ENCODE data around the gene C16orf54. TPM values are rescaled to one million over a fixed set of nuclear protein-coding genes. Genes with fewer than 3 reads are reported as not detected.
"Not testable (repeated sequence)": the region's sequence is repeated elsewhere in the genome, so short reads cannot be mapped to it uniquely, and the experiment has no call there.

C16orf54 gene
- total RNA-seq, 2 experiments from 2014 or later, result 17.3 to 19.1 TPM

DNA sequence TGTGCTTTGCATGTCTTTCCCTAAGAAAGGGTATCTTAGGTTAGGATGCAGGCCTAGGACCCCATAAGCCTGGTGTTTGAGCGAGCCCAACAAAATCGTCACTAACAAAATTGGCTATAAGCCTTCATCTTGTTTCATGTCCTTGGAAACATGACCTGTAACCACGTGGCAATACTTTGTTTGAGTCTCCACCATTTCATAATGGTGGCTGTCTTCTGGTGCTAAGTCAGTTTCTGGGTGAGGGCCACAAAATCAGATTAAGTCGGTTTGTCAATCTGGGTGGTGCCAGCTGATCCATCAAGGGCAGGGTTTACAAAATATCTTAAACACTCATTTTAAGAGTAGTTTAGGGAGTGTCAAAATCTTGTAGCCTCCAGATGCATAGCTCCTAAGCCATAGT, 33.0 kb downstream of the C16orf54 start:
- Mint-ChIP-seq H3K4me3 (no peak overlapping the region), H3K9me3 (no peaks in the 10 kb centered on the region), H3K27ac (no peak overlapping the region), H3K27me3 (no peaks in the 10 kb centered on the region), H3K4me1 (peaks cover 13% of the 10 kb centered on the region), H3K36me3 (no peaks in the 10 kb centered on the region)
- DNase-seq, result no peak

DNA sequence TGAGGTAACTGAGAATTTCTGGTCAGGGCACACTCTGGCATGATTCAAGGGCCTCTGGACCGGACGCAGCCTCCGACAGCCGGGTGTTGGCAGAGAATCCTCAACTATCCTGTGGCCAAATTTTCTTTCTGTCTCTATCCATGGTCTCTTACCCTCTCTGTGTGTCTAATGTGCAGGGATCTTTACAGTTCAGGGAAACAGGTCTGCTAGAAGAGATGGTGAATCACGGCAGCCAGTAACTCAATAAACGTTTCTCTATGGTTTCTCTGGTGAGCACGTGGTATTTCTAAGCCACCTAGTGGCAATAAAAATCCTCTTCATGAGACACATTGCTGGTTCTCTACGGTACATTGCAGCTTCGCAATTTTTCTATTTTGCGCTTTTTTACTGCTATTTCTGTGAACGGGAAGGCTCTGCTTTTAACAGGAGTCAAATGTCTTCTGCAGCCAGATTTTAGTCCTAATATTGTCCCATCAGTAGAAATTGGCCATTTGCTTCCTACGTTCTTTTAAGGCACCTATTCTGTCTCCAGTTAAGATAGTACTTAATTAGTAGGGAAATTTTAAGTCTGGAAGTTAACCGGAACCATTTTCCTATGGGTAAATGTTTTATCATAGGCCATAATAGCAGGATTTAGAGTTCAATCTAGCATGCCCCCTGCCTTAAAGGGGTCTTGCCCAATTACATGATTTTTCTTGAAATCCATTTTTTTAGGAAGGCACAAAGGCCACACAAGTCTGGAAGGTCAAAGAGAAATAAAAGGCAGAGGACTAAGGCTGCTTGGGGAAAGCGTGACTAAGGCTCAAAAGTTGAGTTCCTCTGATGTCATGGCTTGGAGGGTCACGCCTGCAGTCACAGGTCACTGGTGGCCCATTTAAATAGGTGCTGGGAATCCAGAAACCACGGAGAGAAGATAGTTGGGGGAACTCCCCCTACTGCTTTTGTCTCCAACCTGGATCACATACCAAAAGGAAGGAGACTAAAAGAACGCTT, 35.3 kb downstream of the C16orf54 start:
- no peaks in the 10 kb centered on the region for H3K27me3 Mint-ChIP-seq
- no peaks in the 10 kb centered on the region for H3K9me3 Mint-ChIP-seq
- DNase-seq, result no peak

DNA sequence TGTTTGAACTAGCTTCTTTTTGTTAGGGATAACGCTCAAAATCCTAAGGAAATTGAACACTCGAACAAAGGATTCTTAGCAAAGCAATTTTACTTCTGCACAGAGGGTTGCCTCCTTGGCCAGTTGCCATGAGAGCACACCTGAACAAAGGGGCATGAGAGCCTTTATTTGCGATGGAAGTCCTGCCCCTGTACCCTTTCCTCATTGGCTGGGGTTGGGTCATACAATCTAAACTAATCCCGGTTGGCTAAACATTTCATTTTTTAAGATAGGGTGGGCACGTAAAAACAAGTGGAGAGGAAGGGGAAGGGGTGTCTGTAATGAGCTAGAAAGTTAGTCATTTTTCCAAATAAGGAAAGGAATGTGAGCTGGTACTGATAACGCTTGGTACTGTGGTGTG, 36.1 kb downstream of the C16orf54 start:
- not testable (repeated sequence) for H3K27ac Mint-ChIP-seq

More for the DNA sequence above, 35.3 kb downstream of the C16orf54 start:
- H3K4me3 Mint-ChIP-seq, result no peak overlapping the region
- no peak overlapping the region for H3K27ac Mint-ChIP-seq
- peaks cover 13% of the 10 kb centered on the region for H3K4me1 Mint-ChIP-seq
- H3K36me3 Mint-ChIP-seq, result no peaks in the 10 kb centered on the region

DNA sequence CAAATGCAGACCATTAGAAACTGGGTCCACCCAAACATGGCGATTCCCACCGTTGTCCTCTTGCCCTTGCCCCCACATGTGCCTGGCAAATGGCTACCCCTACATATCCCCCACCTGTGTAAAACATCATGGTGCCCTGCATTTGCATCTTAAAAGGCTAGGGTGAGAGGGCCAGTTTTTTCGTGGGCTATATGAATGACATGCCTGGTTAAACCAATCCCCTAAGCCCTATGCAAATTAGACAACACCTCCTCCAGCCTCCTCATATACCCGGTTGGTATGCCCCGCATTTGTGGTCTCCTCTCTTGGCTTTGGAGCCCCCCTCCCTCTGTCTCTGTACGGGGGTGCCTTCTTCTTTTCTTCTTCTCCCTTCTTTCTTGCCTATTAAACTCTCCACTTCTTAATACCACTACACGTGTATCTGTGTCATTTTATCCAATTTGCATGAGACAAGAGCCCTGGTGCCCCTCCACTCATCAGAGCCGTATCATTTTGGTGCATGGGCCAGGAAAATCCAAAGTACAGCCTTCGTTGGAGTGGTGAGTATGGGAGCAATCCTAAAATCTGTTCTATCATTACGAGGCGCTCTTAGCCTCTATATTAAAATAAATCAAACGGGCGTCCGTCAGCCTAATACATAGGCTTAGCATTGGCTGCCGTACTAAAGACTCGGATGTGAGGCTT, 36.7 kb downstream of the C16orf54 start:
- no peak for DNase-seq
- Mint-ChIP-seq H3K36me3 (no peaks in the 10 kb centered on the region), H3K4me3 (no peak overlapping the region), H3K27ac (no peak overlapping the region), H3K9me3 (no peaks in the 10 kb centered on the region), H3K4me1 (peaks cover 13% of the 10 kb centered on the region), H3K27me3 (no peaks in the 10 kb centered on the region)

More for the DNA sequence above, 36.1 kb downstream of the C16orf54 start:
- peaks cover 13% of the 10 kb centered on the region for H3K4me1 Mint-ChIP-seq
- H3K36me3 Mint-ChIP-seq, DNase-seq, H3K4me3 Mint-ChIP-seq, H3K9me3 Mint-ChIP-seq, H3K27me3 Mint-ChIP-seq: not testable (repeated sequence)

DNA sequence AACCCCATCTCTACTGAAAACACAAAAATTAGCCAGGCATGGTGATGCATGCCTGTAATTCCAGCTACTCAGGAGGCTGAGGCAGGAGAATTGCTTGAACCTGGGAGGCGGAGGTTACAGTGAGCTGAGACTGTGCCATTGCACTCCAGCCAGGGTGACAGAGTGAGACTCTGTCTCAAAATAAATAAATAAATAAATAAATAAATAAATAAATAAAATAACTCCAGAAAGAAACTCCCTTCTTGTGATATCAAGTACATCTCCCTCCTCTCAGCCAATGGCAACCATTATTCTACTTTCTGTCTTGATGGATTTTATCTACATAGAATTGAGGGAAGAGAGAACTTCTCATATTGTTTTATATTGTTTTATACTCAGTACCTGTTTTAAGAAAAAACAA, 38.6 kb downstream of the C16orf54 start:
- H3K27me3 Mint-ChIP-seq, H3K9me3 Mint-ChIP-seq, DNase-seq, H3K4me3 Mint-ChIP-seq, H3K36me3 Mint-ChIP-seq, H3K27ac Mint-ChIP-seq: not testable (repeated sequence)
- H3K4me1 Mint-ChIP-seq, result peaks cover 22% of the 10 kb centered on the region

DNA sequence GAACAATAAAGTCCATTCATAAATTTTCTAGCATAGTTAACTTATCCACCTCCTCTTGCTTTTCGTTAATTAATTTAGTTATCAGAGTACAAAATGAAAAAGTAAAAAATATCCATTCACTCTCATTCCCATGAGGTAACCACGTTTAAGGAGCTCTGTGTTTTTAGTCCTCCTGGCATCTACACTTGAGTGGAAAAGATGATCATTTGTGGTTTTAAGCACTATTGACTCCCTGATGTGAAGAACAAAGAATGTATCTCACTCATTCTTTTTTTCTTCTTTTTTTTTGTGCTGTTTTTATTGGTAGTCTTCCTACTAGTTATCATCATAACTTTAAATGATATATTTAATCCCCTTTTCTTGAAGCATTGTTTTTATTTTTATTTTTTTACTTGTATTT, 40.8 kb downstream of the C16orf54 start:
- no peaks in the 10 kb centered on the region for H3K9me3 Mint-ChIP-seq
- peaks cover 33% of the 10 kb centered on the region for H3K4me1 Mint-ChIP-seq
- no peak overlapping the region for H3K27ac Mint-ChIP-seq
- no peak overlapping the region for H3K4me3 Mint-ChIP-seq
- H3K36me3 Mint-ChIP-seq, result no peaks in the 10 kb centered on the region
- no peak for DNase-seq
- H3K27me3 Mint-ChIP-seq, result no peaks in the 10 kb centered on the region

DNA sequence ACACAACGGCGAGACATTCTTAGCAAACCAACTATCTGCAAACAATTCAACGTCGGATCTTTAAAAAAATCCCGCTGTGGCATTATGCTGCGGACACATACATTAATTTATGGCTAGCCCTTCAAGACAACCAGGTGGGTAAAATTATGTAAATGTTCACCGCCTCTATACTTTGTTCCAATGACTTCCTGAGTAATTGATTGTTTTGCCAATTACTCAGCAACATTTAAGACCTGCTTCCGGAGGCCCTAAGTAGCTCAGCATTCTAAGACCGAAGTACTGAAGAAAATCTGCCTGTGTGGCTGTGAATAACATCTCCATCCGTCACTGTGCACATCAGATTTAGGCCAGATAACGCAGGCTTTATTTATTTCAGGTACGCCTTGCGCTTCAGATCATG, 43.5 kb downstream of the C16orf54 start:
- no peaks in the 10 kb centered on the region for H3K36me3 Mint-ChIP-seq
- DNase-seq, result no peak
- H3K27ac Mint-ChIP-seq, result peak overlapping the region; percentile 88
- H3K27me3 Mint-ChIP-seq, result no peaks in the 10 kb centered on the region
- peak overlapping the region; percentile 66 for H3K4me3 Mint-ChIP-seq
- peaks cover 29% of the 10 kb centered on the region for H3K4me1 Mint-ChIP-seq
- no peaks in the 10 kb centered on the region for H3K9me3 Mint-ChIP-seq

DNA sequence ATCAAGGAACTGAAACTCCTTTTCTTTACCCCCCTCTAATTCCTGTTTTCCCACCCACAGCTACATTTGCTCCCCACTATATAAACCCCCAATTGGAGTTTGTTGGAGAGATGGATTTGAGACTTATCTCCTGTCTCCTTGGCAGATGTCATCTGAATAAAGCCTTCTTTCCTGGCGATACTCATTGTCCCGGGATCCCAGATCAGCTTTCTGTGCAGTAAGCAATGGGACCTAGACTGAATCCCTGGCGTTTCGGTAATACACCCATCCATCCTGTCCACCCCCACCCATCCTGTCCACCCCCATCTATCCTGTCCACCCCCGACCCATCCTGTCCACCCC, 44.6 kb downstream of the C16orf54 start:
- no peaks in the 10 kb centered on the region for H3K27me3 Mint-ChIP-seq
- H3K27ac Mint-ChIP-seq, result no peak overlapping the region
- H3K9me3 Mint-ChIP-seq, result no peaks in the 10 kb centered on the region
- peaks cover 29% of the 10 kb centered on the region for H3K4me1 Mint-ChIP-seq
- no peak overlapping the region for H3K4me3 Mint-ChIP-seq
- H3K36me3 Mint-ChIP-seq, result no peaks in the 10 kb centered on the region
- DNase-seq, result no peak

DNA sequence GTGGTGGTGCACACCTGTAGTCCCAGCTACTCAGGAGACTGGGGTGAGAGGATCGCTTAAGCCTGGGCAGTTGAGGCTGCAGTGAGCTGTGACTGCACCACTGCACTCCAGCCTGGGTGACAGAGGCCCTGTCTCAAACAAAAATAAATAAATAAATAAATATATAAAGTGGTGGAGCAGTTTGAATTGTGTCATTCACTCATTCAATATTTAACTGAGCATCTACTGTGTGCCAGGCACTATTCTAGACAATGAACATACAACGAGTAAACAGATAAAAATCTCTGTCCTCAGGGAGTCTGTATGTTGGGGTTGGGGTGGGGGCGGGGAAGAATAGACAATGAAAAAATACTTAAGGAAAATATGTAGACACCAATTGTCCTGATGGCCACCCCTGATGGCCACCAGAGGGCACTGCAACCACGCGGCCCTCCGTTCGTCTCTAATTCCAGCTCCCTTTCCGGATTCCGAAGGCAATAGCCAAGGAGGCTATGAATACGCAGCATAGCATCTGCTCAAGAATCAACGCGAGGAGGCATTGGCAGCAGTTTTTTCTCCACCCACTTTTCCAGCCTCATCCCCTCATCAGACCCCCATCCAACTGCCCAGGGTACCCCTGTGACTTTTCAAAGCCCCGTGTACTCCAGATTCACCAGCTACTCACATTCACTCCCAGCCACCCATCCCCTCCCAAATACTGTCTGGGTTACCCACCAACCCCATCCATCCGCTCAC, 45.4 kb downstream of the C16orf54 start:
- H3K27me3 Mint-ChIP-seq, result no peaks in the 10 kb centered on the region
- peak overlapping the region; percentile 77 for H3K27ac Mint-ChIP-seq
- peak overlapping the region; percentile 59 for H3K4me3 Mint-ChIP-seq
- no peaks in the 10 kb centered on the region for H3K9me3 Mint-ChIP-seq
- peak; percentile 73 for DNase-seq
- H3K36me3 Mint-ChIP-seq, result no peaks in the 10 kb centered on the region
- H3K4me1 Mint-ChIP-seq, result peaks cover 29% of the 10 kb centered on the region

DNA sequence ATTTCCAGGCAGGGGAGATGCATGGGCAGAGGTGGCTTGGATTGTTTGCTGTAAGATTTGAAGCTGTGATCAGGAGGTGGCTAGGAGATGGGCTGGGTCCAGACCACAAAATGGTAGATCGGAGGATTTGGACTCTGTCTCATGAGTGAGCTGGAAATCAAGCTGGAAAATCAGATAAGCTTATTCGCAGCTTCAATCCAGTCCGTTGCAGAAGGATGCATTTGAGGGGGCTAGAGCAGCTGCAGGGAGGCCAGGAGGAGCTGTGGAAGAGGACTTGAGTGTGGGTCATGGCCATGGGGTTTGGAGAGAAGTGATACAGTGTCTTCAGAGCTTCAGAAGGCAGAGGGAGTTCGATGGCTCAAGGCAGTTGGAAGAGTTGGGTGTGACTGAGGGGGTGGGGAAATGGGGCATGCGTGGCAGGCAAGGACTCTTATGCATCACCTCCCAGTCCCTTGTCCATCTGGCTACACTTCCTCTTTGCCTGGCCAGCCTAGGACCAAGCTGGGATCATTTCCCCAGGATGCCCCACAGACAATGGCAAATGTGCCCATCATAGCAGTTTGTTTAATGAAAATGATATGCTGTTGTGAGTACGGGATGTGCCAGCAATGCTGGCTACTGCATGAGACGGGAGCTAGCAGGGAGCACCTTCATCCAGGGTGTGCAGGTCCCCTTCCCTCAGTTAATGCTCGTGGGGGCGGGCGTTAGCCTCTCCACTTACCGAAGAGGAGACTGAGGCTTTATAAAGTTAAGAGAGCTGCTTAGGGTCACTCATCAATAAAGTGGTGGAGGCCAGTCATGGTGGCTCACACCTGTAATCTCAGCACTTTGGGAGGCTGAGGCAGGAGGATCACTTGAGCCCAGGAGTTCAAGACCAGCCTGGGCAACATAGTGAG, 46.2 kb downstream of the C16orf54 start:
- H3K27ac Mint-ChIP-seq, result no peak overlapping the region

DNA sequence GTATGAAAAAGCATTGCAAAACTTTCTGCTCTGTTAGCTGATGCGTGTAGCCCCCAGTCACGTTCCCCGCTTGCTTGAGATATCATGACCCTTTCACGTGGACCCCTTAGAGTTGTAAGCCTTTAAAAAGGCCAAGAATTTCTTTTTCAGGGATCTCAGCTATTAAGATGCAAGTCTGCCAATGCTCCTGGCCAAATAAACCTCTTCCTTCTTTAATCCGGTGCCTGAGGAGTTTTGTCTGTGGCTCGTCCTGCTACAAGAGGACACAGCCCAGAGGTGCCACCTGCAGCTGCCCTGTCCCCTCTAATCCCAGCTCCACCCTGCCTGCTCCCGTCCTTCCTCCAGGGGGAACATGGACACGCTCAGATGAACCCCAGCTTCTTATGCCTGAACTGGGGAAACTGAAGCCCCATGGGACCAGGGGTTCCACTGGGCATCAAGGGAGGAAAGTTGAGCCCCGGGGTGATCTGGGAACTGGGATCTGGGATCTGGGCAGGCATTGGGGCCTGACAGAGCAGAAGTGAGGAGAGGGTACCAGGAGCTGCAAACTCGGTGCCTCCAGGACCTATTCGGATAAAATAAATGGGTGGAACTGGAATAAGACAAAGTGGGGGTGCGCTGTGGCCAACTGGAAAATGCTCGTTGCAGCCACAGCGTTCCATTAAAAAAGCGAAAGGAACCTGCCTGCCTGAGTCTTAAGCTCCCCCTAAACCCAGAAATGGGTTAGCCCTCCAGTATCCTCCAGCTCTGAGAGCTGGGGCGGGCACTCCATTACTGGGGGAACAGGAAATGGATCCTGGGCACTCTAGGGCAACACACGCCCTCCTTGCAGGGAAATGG, 47.1 kb downstream of the C16orf54 start:
- Mint-ChIP-seq H3K27me3 (no peaks in the 10 kb centered on the region), H3K36me3 (no peaks in the 10 kb centered on the region), H3K4me3 (no peak overlapping the region), H3K27ac (no peak overlapping the region), H3K4me1 (peaks cover 29% of the 10 kb centered on the region), H3K9me3 (no peaks in the 10 kb centered on the region)
- no peak for DNase-seq

More for the DNA sequence above, 46.2 kb downstream of the C16orf54 start:
- no peaks in the 10 kb centered on the region for H3K27me3 Mint-ChIP-seq
- H3K4me3 Mint-ChIP-seq, result no peak overlapping the region
- no peaks in the 10 kb centered on the region for H3K9me3 Mint-ChIP-seq
- H3K4me1 Mint-ChIP-seq, result peaks cover 29% of the 10 kb centered on the region
- no peak for DNase-seq
- no peaks in the 10 kb centered on the region for H3K36me3 Mint-ChIP-seq

DNA sequence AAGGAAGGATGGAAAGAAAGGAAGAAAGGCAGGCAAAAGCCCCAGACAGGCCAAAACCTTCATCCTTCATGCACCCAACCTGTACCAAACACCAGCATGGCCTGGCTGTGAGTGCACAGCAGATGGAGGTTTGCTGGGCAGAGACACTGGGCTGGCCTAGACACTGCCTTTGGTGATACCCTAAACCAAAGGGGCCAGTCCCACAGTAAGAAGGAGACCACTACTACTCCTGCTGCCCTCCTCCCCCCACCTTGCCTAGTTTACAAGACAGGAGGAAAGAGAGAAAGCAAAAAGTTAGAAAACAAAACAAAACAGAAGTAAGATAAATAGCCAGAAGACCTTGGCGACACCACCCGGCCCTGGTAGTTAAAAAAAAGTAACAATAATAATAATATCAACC, 47.7 kb downstream of the C16orf54 start:
- no peak for DNase-seq
- H3K36me3 Mint-ChIP-seq, result no peaks in the 10 kb centered on the region
- H3K4me3 Mint-ChIP-seq, result no peak overlapping the region
- H3K9me3 Mint-ChIP-seq, result no peaks in the 10 kb centered on the region
- H3K27ac Mint-ChIP-seq, result no peak overlapping the region
- peaks cover 27% of the 10 kb centered on the region for H3K4me1 Mint-ChIP-seq
- no peaks in the 10 kb centered on the region for H3K27me3 Mint-ChIP-seq

DNA sequence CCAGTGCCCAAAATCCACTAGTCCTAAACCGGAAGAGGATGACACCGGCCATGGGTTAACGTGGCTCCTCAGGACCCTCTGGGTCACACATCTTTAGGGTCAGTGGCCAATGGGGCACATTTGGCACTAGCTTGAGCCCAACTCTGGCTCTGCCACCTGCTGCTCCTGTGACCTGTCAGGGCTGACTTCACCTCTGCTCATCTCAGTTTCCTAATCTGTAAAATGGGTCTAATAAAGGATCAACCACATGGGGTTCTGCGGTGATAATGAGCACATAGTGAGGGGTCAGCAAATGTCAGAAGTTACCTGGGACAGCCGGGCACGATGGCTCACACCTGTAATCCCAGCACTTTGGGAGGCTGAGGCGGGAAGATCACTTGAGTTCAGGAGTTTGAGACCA, 48.4 kb downstream of the C16orf54 start:
- Mint-ChIP-seq H3K4me1 (peaks cover 20% of the 10 kb centered on the region), H3K4me3 (no peak overlapping the region), H3K27ac (no peak overlapping the region), H3K9me3 (no peaks in the 10 kb centered on the region), H3K36me3 (no peaks in the 10 kb centered on the region), H3K27me3 (no peaks in the 10 kb centered on the region)
- no peak for DNase-seq
